GM18519 (cell line): ENCODE data around the gene DPP6.

Experiments
- ATAC-seq: cut with Tn5 transposase; IDR thresholded peaks from one replicate; pipeline ENCODE4 v1.9.1; 2021; ENCODE audit warnings: mild to moderate bottlenecking, moderate library complexity; ENCODE audit not compliant: unreplicated experiment, low FRiP score

Gene DPP6

GRCh38 chr7:154437234-154437633 is 385.0 kb downstream of the DPP6 start:
- ATAC-seq: no peak

GRCh38 chr7:154438571-154439367 is 386.6 kb downstream of the DPP6 start:
- ATAC-seq: no peak

- ATAC-seq: no peak
These were observed 387.9 kb downstream of the DPP6 start for GRCh38 chr7:154440058-154440457.

GRCh38 chr7:154440651-154441050 is 388.5 kb downstream of the DPP6 start:
- ATAC-seq: no peak

GRCh38 chr7:154441811-154442210 is 389.6 kb downstream of the DPP6 start:
- no peak for ATAC-seq

- ATAC-seq: no peak
These were observed 390.7 kb downstream of the DPP6 start for GRCh38 chr7:154442939-154443338.

- ATAC-seq: no peak
These were observed 398.3 kb downstream of the DPP6 start for GRCh38 chr7:154450451-154450850.

- ATAC-seq: no peak
These were observed 399.6 kb downstream of the DPP6 start for GRCh38 chr7:154451480-154452457.

GRCh38 chr7:154463794-154464193 is 411.6 kb downstream of the DPP6 start:
- no peak for ATAC-seq

GRCh38 chr7:154469652-154470051 is 417.5 kb downstream of the DPP6 start:
- no peak for ATAC-seq

- ATAC-seq: no peak
These were observed 420.1 kb downstream of the DPP6 start for GRCh38 chr7:154472343-154472742.

GRCh38 chr7:154473360-154473759 is 421.2 kb downstream of the DPP6 start:
- ATAC-seq: no peak

- ATAC-seq: no peak
These were observed 422.8 kb downstream of the DPP6 start for GRCh38 chr7:154474903-154475520.

- ATAC-seq: no peak
These were observed 423.7 kb downstream of the DPP6 start for GRCh38 chr7:154475864-154476263.

- ATAC-seq: no peak
These were observed 428.6 kb downstream of the DPP6 start for GRCh38 chr7:154480817-154481216.

- no peak for ATAC-seq
These were observed 430.7 kb downstream of the DPP6 start for GRCh38 chr7:154482863-154483262.

- ATAC-seq: no peak
These were observed 432.2 kb downstream of the DPP6 start for GRCh38 chr7:154484406-154484805.

- no peak for ATAC-seq
These were observed 432.7 kb downstream of the DPP6 start for GRCh38 chr7:154484943-154485342.

- ATAC-seq: no peak
These were observed 437.7 kb downstream of the DPP6 start for GRCh38 chr7:154489897-154490296.

GRCh38 chr7:154493594-154493993 is 441.4 kb downstream of the DPP6 start:
- no peak for ATAC-seq

- no peak for ATAC-seq
These were observed 445.6 kb downstream of the DPP6 start for GRCh38 chr7:154497751-154498150.
